HEK293 (cell line): ENCODE results near the gene RPS6KB2.

Experiments
- CTCF ChIA-PET: fragments of 350-600 bp; formaldehyde crosslinking; extraction: SDS; loops from one replicate; lab custom pipeline; 2021; ENCODE audit warnings: antibody characterized with exemption; lab: Yijun Ruan, JAX
- POLR2A ChIA-PET: fragments of 300-600 bp; formaldehyde crosslinking; extraction: SDS; loops from one replicate; lab custom pipeline; 2020; ENCODE audit warnings: antibody characterized with exemption, inconsistent platforms; lab: Yijun Ruan, JAX
- H3K27ac ChIP-seq: fragments of 200-500 bp; sonication (Bioruptor generic); 2 replicates; pipeline ENCODE4 v1.5.1; 2014; ENCODE audit warnings: low read depth, low read length, control low read depth, inconsistent platforms; ENCODE audit errors: extremely low read depth
- H3K36me3 ChIP-seq, 2 experiments: fragments of 200-500 bp in 1 of 2; sonication (Bioruptor generic) in 1 of 2; 1 replicate in 1 of 2; 2 replicates in 1 of 2; pipeline ENCODE4 v1.5.1; 2014 to 2017; ENCODE audit warnings: inconsistent platforms in 2 of 2, low read length in 2 of 2; ENCODE audit not compliant: control insufficient read depth in 2 of 2, insufficient read depth in 1 of 2
- H3K4me1 ChIP-seq: fragments of 200-500 bp; sonication (Bioruptor generic); 2 replicates; pipeline ENCODE4 v1.5.1; 2014; ENCODE audit warnings: mild to moderate bottlenecking, low read length, inconsistent platforms; ENCODE audit not compliant: control insufficient read depth, insufficient read depth
- H3K4me3 ChIP-seq: 2 replicates; pipeline ENCODE4 v1.5.1; 2011; ENCODE audit warnings: low read depth, mild to moderate bottlenecking, control low read depth, low read length, moderate library complexity
- H3K9me3 ChIP-seq: fragments of 200-500 bp; sonication (Bioruptor generic); 2 replicates; pipeline ENCODE4 v1.5.1; 2014; ENCODE audit warnings: low read depth, low read length, inconsistent platforms; ENCODE audit not compliant: control insufficient read depth, insufficient read depth
- BCL6B ChIP-seq: fragments of 450-650 bp; formaldehyde crosslinking; IDR thresholded peaks from 2 replicates; pipeline ENCODE4 v1.5.1; 2017; ENCODE audit warnings: missing biosample characterization, missing genetic modification characterization
- GFI1B ChIP-seq: fragments of 450-650 bp; formaldehyde crosslinking; IDR thresholded peaks from 2 replicates; pipeline ENCODE4 v1.5.1; 2016; ENCODE audit warnings: missing biosample characterization, missing genetic modification characterization
- SALL2 ChIP-seq: fragments of 450-650 bp; formaldehyde crosslinking; IDR thresholded peaks from 2 replicates; pipeline ENCODE4 v1.5.0; 2017; ENCODE audit warnings: missing biosample characterization, mild to moderate bottlenecking, missing genetic modification characterization, borderline replicate concordance
- SP2 ChIP-seq: fragments of 450-650 bp; formaldehyde crosslinking; IDR thresholded peaks from 2 replicates; pipeline ENCODE4 v1.5.1; 2016; ENCODE audit warnings: missing biosample characterization, missing genetic modification characterization
- ZBTB20 ChIP-seq: fragments of 450-650 bp; formaldehyde crosslinking; IDR thresholded peaks from 2 replicates; pipeline ENCODE4 v1.5.1; 2016; ENCODE audit warnings: missing biosample characterization, missing genetic modification characterization
- ZNF155 ChIP-seq: fragments of 450-650 bp; formaldehyde crosslinking; IDR thresholded peaks from 2 replicates; pipeline ENCODE4 v1.5.1; 2016; ENCODE audit warnings: missing biosample characterization, missing genetic modification characterization
- ZNF664 ChIP-seq: fragments of 450-650 bp; formaldehyde crosslinking; IDR thresholded peaks from 2 replicates; pipeline ENCODE4 v1.5.1; 2016; ENCODE audit warnings: missing biosample characterization, missing genetic modification characterization
- ZNF791 ChIP-seq: fragments of 450-650 bp; formaldehyde crosslinking; IDR thresholded peaks from 2 replicates; pipeline ENCODE4 v1.5.1; 2016; ENCODE audit warnings: missing biosample characterization, missing genetic modification characterization
- TF ChIP-seq, protein P1 (sequence below): fragments of 450-650 bp; formaldehyde crosslinking; IDR thresholded peaks from 2 replicates; pipeline ENCODE4 v1.5.1; 2016; ENCODE audit warnings: missing biosample characterization, missing genetic modification characterization
- TF ChIP-seq, protein P2 (sequence below): fragments of 450-650 bp; formaldehyde crosslinking; IDR thresholded peaks from 2 replicates; pipeline ENCODE4 v1.5.1; 2016; ENCODE audit warnings: missing biosample characterization, missing genetic modification characterization

RPS6KB2 gene

GRCh38 chr11:67397986-67398660 lies 30.2 kb upstream of the RPS6KB2 start (continued):
- TF ChIP-seq SALL2, result no peak
- TF ChIP-seq GFI1B (tag by site-specific recombination), result no peak
- TF ChIP-seq, protein P1, sequence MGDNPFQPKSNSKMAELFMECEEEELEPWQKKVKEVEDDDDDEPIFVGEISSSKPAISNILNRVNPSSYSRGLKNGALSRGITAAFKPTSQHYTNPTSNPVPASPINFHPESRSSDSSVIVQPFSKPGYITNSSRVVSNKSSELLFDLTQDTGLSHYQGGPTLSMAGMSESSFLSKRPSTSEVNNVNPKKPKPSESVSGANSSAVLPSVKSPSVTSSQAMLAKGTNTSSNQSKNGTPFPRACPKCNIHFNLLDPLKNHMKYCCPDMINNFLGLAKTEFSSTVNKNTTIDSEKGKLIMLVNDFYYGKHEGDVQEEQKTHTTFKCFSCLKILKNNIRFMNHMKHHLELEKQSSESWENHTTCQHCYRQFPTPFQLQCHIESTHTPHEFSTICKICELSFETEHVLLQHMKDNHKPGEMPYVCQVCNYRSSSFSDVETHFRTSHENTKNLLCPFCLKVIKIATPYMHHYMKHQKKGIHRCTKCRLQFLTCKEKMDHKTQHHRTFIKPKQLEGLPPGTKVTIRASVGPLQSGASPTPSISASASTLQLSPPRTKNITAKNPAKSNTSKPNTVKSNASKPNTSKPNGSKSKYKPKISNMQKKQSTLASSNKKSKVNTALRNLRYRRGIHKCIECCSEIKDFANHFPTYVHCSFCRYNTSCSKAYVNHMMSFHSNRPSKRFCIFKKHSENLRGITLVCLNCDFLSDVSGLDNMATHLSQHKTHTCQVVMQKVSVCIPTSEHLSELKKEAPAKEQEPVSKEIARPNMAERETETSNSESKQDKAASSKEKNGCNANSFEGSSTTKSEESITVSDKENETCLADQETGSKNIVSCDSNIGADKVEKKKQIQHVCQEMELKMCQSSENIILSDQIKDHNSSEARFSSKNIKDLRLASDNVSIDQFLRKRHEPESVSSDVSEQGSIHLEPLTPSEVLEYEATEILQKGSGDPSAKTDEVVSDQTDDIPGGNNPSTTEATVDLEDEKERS (tag by site-specific recombination), result no peak

GRCh38 chr11:67398661-67399563 lies 29.4 kb upstream of the RPS6KB2 start:
- TF ChIP-seq ZNF664 (no peak), SP2 (tag by site-specific recombination) (no peak)
- TF ChIP-seq, all 188 proteins: peak for 0
- ChIA-PET POLR2A (no interaction called here), CTCF (no interaction called here)
- Histone ChIP-seq H3K9me3 (no peaks in the 10 kb centered on the region), H3K27ac (no peak overlapping the region), H3K4me1 (no peaks in the 10 kb centered on the region), H3K4me3 (no peak overlapping the region), H3K36me3 (peaks cover 0 to 60% of the 10 kb centered on the region in 2 experiments; a peak in 2 of 3 replicates)

DNA sequence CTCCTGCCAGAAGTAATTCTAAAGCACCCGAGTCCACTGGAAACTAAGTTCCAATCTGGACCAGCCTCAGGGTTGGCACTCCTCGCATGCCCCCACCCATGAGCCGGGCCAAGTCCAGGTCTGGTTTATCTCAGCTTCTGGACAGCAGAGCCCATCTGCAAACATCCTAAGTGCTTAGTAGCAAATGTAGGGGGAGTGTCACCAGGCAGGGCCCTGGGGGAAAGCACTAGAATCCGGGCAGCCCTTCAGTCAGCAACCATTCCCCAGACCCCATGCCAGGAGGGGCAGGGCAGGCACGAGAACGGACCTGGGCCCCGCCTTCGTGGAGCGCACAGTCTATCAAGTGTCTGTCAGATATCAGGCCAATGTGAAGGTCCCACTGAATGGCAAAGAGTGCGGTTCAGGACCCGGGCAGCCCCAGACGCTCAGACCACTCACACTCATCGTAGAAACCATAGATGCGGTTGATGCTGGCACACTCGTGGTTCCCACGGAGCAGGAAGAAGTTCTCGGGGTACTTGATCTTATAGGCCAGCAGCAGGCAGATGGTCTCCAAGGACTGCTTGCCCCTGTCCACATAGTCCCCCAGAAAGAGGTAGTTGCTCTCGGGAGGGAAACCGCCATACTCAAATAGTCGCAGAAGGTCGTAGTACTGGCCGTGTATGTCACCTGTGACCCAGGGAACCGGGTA lies 27.9 kb upstream of the RPS6KB2 start:
- CTCF ChIA-PET, result interaction anchor here (0.6 to 2.8 kb wide), 12 partner anchors 8 to 106 kb away, joined by 4 to 20 read pairs (median 7); partner anchors contain the start of genes PITPNM1, RAD9A and TMEM134
- H3K36me3 ChIP-seq, result peaks cover 0 to 51% of the 10 kb centered on the region in 2 experiments; a peak in 2 of 3 replicates
- H3K27ac ChIP-seq, result no peak overlapping the region
- peak overlapping the region; percentile 79 for H3K4me3 ChIP-seq
- POLR2A ChIA-PET, result interaction anchor here (1.0 to 3.3 kb wide), 15 partner anchors 8 to 105 kb away, joined by 3 to 53 read pairs (median 9); partner anchors contain the start of genes AIP, CORO1B, PITPNM1 and POLD4
- TF ChIP-seq, protein P2, sequence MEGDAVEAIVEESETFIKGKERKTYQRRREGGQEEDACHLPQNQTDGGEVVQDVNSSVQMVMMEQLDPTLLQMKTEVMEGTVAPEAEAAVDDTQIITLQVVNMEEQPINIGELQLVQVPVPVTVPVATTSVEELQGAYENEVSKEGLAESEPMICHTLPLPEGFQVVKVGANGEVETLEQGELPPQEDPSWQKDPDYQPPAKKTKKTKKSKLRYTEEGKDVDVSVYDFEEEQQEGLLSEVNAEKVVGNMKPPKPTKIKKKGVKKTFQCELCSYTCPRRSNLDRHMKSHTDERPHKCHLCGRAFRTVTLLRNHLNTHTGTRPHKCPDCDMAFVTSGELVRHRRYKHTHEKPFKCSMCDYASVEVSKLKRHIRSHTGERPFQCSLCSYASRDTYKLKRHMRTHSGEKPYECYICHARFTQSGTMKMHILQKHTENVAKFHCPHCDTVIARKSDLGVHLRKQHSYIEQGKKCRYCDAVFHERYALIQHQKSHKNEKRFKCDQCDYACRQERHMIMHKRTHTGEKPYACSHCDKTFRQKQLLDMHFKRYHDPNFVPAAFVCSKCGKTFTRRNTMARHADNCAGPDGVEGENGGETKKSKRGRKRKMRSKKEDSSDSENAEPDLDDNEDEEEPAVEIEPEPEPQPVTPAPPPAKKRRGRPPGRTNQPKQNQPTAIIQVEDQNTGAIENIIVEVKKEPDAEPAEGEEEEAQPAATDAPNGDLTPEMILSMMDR (tag by site-specific recombination), result no peak
- TF ChIP-seq BCL6B (tag by site-specific recombination) (no peak), SP2 (tag by site-specific recombination) (0 out of 2 replicates have a peak, but pooled peaks have one; percentile 10), ZNF155 (tag by site-specific recombination) (no peak), ZBTB20 (tag by site-specific recombination) (peak; percentile 68; the same call in 1 of the 2 replicates), ZNF791 (tag by site-specific recombination) (no peak)
- H3K4me1 ChIP-seq, result no peaks in the 10 kb centered on the region
- H3K9me3 ChIP-seq, result no peaks in the 10 kb centered on the region
